ENCODE data around the gene TMEM62. TPM values are rescaled to one million over a fixed set of nuclear protein-coding genes. Genes with fewer than 3 reads are reported as not detected.
"Not testable (repeated sequence)": the region's sequence is repeated elsewhere in the genome, so short reads cannot be mapped to it uniquely, and the experiment has no call there.

Gene TMEM62
- total RNA-seq, 1 donor from 2014 or later: 16.6 TPM

GRCh38 chr15:43183270-43183669 lies 49.9 kb downstream of the TMEM62 start:
- no peak for DNase-seq

GRCh38 chr15:43184407-43185124 lies 51.2 kb downstream of the TMEM62 start:
- DNase-seq: no peak

- DNase-seq: peak; percentile 85
Measured at GRCh38 chr15:43185157-43186002, 52.0 kb downstream of the TMEM62 start, which contains the start of gene CCNDBP1. Gene CCNDBP1 (plus strand): TSS chr15:43185403. CDS start chr15:43185499, 96 bp downstream.

- DNase-seq: no peak
Measured at GRCh38 chr15:43186003-43186353, 52.6 kb downstream of the TMEM62 start.

- peak; percentile 34 for DNase-seq
Measured at GRCh38 chr15:43187544-43188155, 54.3 kb downstream of the TMEM62 start.

GRCh38 chr15:43189296-43189695 lies 55.9 kb downstream of the TMEM62 start:
- no peak for DNase-seq

GRCh38 chr15:43190178-43190577 lies 56.8 kb downstream of the TMEM62 start:
- DNase-seq: no peak

- DNase-seq: no peak
Measured at GRCh38 chr15:43193710-43194109, 60.3 kb downstream of the TMEM62 start.

- no peak for DNase-seq
Measured at GRCh38 chr15:43194795-43195194, 61.4 kb downstream of the TMEM62 start.

GRCh38 chr15:43196760-43197548 lies 63.6 kb downstream of the TMEM62 start:
- no peak for DNase-seq

GRCh38 chr15:43197773-43198172 lies 64.4 kb downstream of the TMEM62 start:
- not testable (repeated sequence) for DNase-seq

GRCh38 chr15:43198556-43198955 lies 65.2 kb downstream of the TMEM62 start:
- DNase-seq: not testable (repeated sequence)

- no peak for DNase-seq
Measured at GRCh38 chr15:43198992-43199391, 65.6 kb downstream of the TMEM62 start.

GRCh38 chr15:43199945-43200488 lies 66.6 kb downstream of the TMEM62 start:
- no peak for DNase-seq

GRCh38 chr15:43204016-43204901 lies 70.9 kb downstream of the TMEM62 start:
- peak; percentile 21 for DNase-seq

GRCh38 chr15:43206054-43206453 lies 72.7 kb downstream of the TMEM62 start:
- no peak for DNase-seq

- DNase-seq: no peak
Measured at GRCh38 chr15:43207024-43207423, 73.6 kb downstream of the TMEM62 start.

- DNase-seq: no peak
Measured at GRCh38 chr15:43208052-43209002, 74.9 kb downstream of the TMEM62 start.

GRCh38 chr15:43209059-43209824 lies 75.9 kb downstream of the TMEM62 start:
- no peak for DNase-seq
